Thyroid gland (tissue), 4 donors: ENCODE results near the gene GPR153. TPM values are rescaled to one million over a fixed set of nuclear protein-coding genes. Genes with fewer than 3 reads are reported as not detected.

Source experiments
- DNase-seq, 2 donors: peaks; one replicate each; pipeline ENCODE4 v3.0.0-alpha.2; 2019
- H3K27ac ChIP-seq, 3 donors: fragments of 200-600 bp; sonication (generic); 1 replicate in 2 of 3; 2 replicates in 1 of 3; pipeline ENCODE4 v1.5.1; 2016 to 2019; ENCODE audit warnings: mild to moderate bottlenecking in 1 of 3, moderate library complexity in 1 of 3
- H3K27me3 ChIP-seq: fragments of 200-600 bp; sonication (generic); one replicate; pipeline ENCODE4 v1.5.1; 2019
- H3K36me3 ChIP-seq, 2 donors: fragments of 200-600 bp; sonication (generic); one replicate each; pipeline ENCODE4 v1.5.1; 2016 to 2019
- H3K4me1 ChIP-seq, 2 donors: fragments of 200-600 bp; sonication (generic); one replicate each; pipeline ENCODE4 v1.5.1; 2017 to 2019
- H3K4me3 ChIP-seq, 3 donors: fragments of 200-600 bp; sonication (generic); replicated peaks in 1 of 3; 1 replicate in 2 of 3; 2 replicates in 1 of 3; pipeline ENCODE4 v1.5.1; 2016; ENCODE audit warnings: mild to moderate bottlenecking in 1 of 3
- H3K9me3 ChIP-seq: fragments of 200-600 bp; sonication (generic); one replicate; pipeline ENCODE4 v1.5.1; 2017
- CTCF ChIP-seq, 6 experiments: fragments of 200-600 bp in 3 of 6; fragments of 450-650 bp in 3 of 6; sonication (generic) in 3 of 6; IDR thresholded peaks; one replicate each; pipeline ENCODE4 v1.5.1; 2016 to 2019; ENCODE audit warnings: antibody characterized with exemption in 6 of 6, mild to moderate bottlenecking in 2 of 6, inconsistent platforms in 1 of 6, moderate library complexity in 1 of 6
- POLR2A ChIP-seq, 2 donors: fragments of 450-650 bp; IDR thresholded peaks; one replicate each; pipeline ENCODE4 v1.6.1; 2017; ENCODE audit warnings: antibody characterized with exemption in 2 of 2, mild to moderate bottlenecking in 2 of 2, moderate library complexity in 1 of 2
- WGBS, 2 donors: methylation state at CpG; one replicate each; pipeline ENCODE4 v1.1.5; 2017; 5-methylcytosine and 5-hydroxymethylcytosine counted together
- intact Hi-C: fragments of 100-400 bp; cut with DNase I; formaldehyde crosslinking; loops from one replicate; pipeline ENCODE4 v1.15.1; 2023
- total RNA-seq, 4 donors: library from RNA; depleted of rRNA; stranded (reverse); fragments of >200 nt; gene quantifications; one replicate each; pipeline ENCODE4 v1.2.3, GENCODE V29; 2016

GPR153 gene
- total RNA-seq, 4 donors from 2014 or later = 0.78 to 3.2 (median 1.5) TPM

- 2 to 5% methylated on average over 18 to 22 of the region's 24 CpGs for WGBS, 2 donors
- Histone ChIP-seq H3K4me1 (peaks cover 0 to 30% of the 10 kb centered on the region in 2 donors), H3K36me3 (no peaks in the 10 kb centered on the region), H3K27ac (no peak overlapping the region), H3K27me3 (peaks cover 44% of the 10 kb centered on the region), H3K4me3 (no peak overlapping the region), H3K9me3 (no peaks in the 10 kb centered on the region)
- intact Hi-C loops = loop anchor here (5.0 kb wide), 3 partner anchors 37 to 192 kb away; partner anchors contain the start of gene RNF207
- TF ChIP-seq POLR2A (IDR thresholded peaks at IDR 0.05) (no peak), CTCF (IDR thresholded peaks at IDR 0.05) (no peak)
- no peak for DNase-seq
Measured at GRCh38 chr1:6244401-6245049, 16.4 kb downstream of the GPR153 start.

GRCh38 chr1:6243993-6244392 is 16.9 kb downstream of the GPR153 start, which contains the start of gene HES3:
HES3 (plus strand) TSS chr1:6244179; CDS start chr1:6244366, 187 bp downstream.
- H3K9me3 ChIP-seq = no peaks in the 10 kb centered on the region
- 8 to 9% methylated on average over 6 to 12 of the region's 16 CpGs for WGBS, 2 donors
- peaks cover 44% of the 10 kb centered on the region for H3K27me3 ChIP-seq
- H3K36me3 ChIP-seq = no peaks in the 10 kb centered on the region
- DNase-seq = no peak
- no peak within 1 kb of the TSS for H3K27ac ChIP-seq
- H3K4me1 ChIP-seq = peaks cover 0 to 27% of the 10 kb centered on the region in 2 donors
- intact Hi-C loops = loop anchor here (5.0 kb wide), 2 partner anchors 37 to 192 kb away; partner anchors contain the start of gene RNF207
- TF ChIP-seq CTCF (IDR thresholded peaks at IDR 0.05) (no peak), POLR2A (IDR thresholded peaks at IDR 0.05) (no peak)
- no peak within 1 kb of the TSS for H3K4me3 ChIP-seq

- intact Hi-C loops = loop anchor here (5.0 kb wide), 2 partner anchors 36 to 191 kb away; partner anchors contain the start of gene RNF207
- WGBS, 2 donors = 20 to 24% methylated on average over 17 to 18 of the region's 20 CpGs
- H3K36me3 ChIP-seq = no peaks in the 10 kb centered on the region
- no peaks in the 10 kb centered on the region for H3K9me3 ChIP-seq
- peaks cover 44% of the 10 kb centered on the region for H3K27me3 ChIP-seq
- H3K27ac ChIP-seq = no peak overlapping the region
- no peak overlapping the region for H3K4me3 ChIP-seq
- TF ChIP-seq POLR2A (IDR thresholded peaks at IDR 0.05) (no peak), CTCF (IDR thresholded peaks at IDR 0.05) (no peak)
- peaks cover 0 to 25% of the 10 kb centered on the region in 2 donors for H3K4me1 ChIP-seq
- no peak for DNase-seq
Measured at GRCh38 chr1:6243053-6243834, 17.7 kb downstream of the GPR153 start.

- no peaks in the 10 kb centered on the region for H3K9me3 ChIP-seq
- intact Hi-C loops = loop anchor here (5.0 kb wide), 2 partner anchors 35 to 190 kb away; partner anchors contain the start of gene RNF207
- no peak for DNase-seq
- H3K27ac ChIP-seq = no peak overlapping the region
- H3K27me3 ChIP-seq = peaks cover 39% of the 10 kb centered on the region
- WGBS, 2 donors = 0 to 5% methylated on average over 7 to 8 of the region's 99 CpGs
- H3K4me3 ChIP-seq = no peak overlapping the region
- TF ChIP-seq CTCF (IDR thresholded peaks at IDR 0.05) (no peak), POLR2A (IDR thresholded peaks at IDR 0.05) (no peak)
- peaks cover 0 to 25% of the 10 kb centered on the region in 2 donors for H3K4me1 ChIP-seq
- H3K36me3 ChIP-seq = no peaks in the 10 kb centered on the region
Measured at GRCh38 chr1:6241887-6242740, 18.8 kb downstream of the GPR153 start.
